Transverse colon (tissue), 4 donors: ENCODE results near the gene KRT5. TPM values are rescaled to one million over a fixed set of nuclear protein-coding genes. Genes with fewer than 3 reads are reported as not detected.
"Not testable (repeated sequence)": the region's sequence is repeated elsewhere in the genome, so short reads cannot be mapped to it uniquely, and the experiment has no call there.

Source experiments
- DNase-seq: peaks from one replicate; pipeline ENCODE4 v3.0.0-alpha.2; 2019
- H3K27ac ChIP-seq, 4 donors: fragments of 200-600 bp; sonication (generic); 2 replicates each; pipeline ENCODE4 v1.5.1; 2016 to 2018; ENCODE audit warnings: inconsistent platforms in 4 of 4
- H3K27me3 ChIP-seq: fragments of 200-600 bp; sonication (generic); 2 replicates; pipeline ENCODE4 v1.5.1; 2017; ENCODE audit warnings: inconsistent platforms
- H3K36me3 ChIP-seq, 4 donors: fragments of 200-600 bp; sonication (generic); 2 replicates each; pipeline ENCODE4 v1.5.1; 2017 to 2019; ENCODE audit warnings: inconsistent platforms in 4 of 4
- H3K4me1 ChIP-seq, 4 donors: fragments of 200-600 bp; sonication (generic); 2 replicates each; pipeline ENCODE4 v1.5.1; 2017 to 2020; ENCODE audit warnings: inconsistent platforms in 4 of 4
- H3K4me3 ChIP-seq, 4 donors: fragments of 200-600 bp; sonication (generic); 1 replicate in 1 of 4; 2 replicates in 3 of 4; pipeline versions ENCODE4 v1.5.1 to v1.6.1; 2017 to 2019; ENCODE audit warnings: inconsistent platforms in 4 of 4
- H3K9me3 ChIP-seq, 2 donors: fragments of 200-600 bp; sonication (generic); 2 replicates each; pipeline ENCODE4 v1.5.1; 2017 to 2019; ENCODE audit warnings: inconsistent platforms in 2 of 2
- EP300 ChIP-seq: sonication (generic); formaldehyde crosslinking; IDR thresholded peaks from one replicate; pipeline ENCODE4 v1.6.1; 2017; ENCODE audit warnings: antibody characterized with exemption, low read depth
- POLR2A ChIP-seq: fragments of 450-650 bp; IDR thresholded peaks from one replicate; pipeline ENCODE4 v1.6.1; 2016; ENCODE audit warnings: antibody characterized with exemption, mild to moderate bottlenecking, moderate library complexity
- POLR2AphosphoS5 ChIP-seq, 3 donors: sonication (generic); formaldehyde crosslinking; IDR thresholded peaks; one replicate each; pipeline ENCODE4 v1.6.1; 2016; ENCODE audit warnings: antibody characterized with exemption in 3 of 3
- WGBS, 2 donors: methylation state at CpG; one replicate each; pipeline ENCODE4 v1.1.5; 2018; ENCODE audit warnings: low coverage in 1 of 2; 5-methylcytosine and 5-hydroxymethylcytosine counted together
- in situ Hi-C, 4 donors: fragments of 200-750 bp; cut with MboI; loops; one replicate each; pipeline versions ENCODE4 v1.15.0 to v1.15.1; 2017; ENCODE audit warnings: low sequenced_read_pairs in 3 of 4, low pct_ligation_motif_present in 1 of 4, low pct_unique_long_range_greater_than_20kb in 1 of 4
- intact Hi-C: fragments of 100-400 bp; cut with DNase I; formaldehyde crosslinking; loops from one replicate; pipeline ENCODE4 v1.15.1; 2023; ENCODE audit warnings: low total_unique reads
- total RNA-seq, 4 donors: library from RNA; depleted of rRNA; stranded (reverse); fragments of >200 nt; gene quantifications; one replicate each; pipeline ENCODE4 v1.1.0, GENCODE V29; 2016
- TF ChIP-seq, protein P1 (sequence below), 5 experiments: fragments of 200-600 bp in 3 of 5; fragments of 450-650 bp in 2 of 5; sonication (generic) in 3 of 5; IDR thresholded peaks; 1 replicate in 2 of 5; 2 replicates in 3 of 5; pipeline ENCODE4 v1.5.1; 2016 to 2017; ENCODE audit warnings: antibody characterized with exemption in 5 of 5, inconsistent platforms in 3 of 5, mild to moderate bottlenecking in 2 of 5, moderate library complexity in 1 of 5

The KRT5 gene
- total RNA-seq, 4 donors from 2014 or later, result not detected

DNA sequence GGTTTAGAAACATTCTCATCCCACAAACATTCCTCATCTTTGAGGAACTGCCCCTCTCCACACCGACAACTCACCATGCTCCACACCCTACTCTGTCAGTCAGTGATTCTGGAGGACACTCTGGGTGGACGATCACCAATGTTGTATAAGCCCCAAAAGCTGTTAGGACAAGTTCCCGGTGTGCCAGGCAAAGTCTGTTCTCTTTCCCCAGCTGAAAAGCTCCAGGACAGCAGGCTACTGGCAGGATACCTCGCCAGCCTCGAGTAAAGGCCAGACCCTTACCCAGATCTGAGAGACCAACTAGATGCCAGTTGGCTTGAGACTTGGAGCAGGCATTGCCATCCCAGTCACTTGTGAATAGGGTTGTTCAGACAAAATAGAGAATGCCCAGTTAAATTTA, 12.0 kb downstream of the KRT5 start:
- no peak for TF ChIP-seq POLR2AphosphoS5 (IDR thresholded peaks at IDR 0.05)
- TF ChIP-seq EP300, result no peak
- no peak for TF ChIP-seq POLR2A
- TF ChIP-seq, protein P1, sequence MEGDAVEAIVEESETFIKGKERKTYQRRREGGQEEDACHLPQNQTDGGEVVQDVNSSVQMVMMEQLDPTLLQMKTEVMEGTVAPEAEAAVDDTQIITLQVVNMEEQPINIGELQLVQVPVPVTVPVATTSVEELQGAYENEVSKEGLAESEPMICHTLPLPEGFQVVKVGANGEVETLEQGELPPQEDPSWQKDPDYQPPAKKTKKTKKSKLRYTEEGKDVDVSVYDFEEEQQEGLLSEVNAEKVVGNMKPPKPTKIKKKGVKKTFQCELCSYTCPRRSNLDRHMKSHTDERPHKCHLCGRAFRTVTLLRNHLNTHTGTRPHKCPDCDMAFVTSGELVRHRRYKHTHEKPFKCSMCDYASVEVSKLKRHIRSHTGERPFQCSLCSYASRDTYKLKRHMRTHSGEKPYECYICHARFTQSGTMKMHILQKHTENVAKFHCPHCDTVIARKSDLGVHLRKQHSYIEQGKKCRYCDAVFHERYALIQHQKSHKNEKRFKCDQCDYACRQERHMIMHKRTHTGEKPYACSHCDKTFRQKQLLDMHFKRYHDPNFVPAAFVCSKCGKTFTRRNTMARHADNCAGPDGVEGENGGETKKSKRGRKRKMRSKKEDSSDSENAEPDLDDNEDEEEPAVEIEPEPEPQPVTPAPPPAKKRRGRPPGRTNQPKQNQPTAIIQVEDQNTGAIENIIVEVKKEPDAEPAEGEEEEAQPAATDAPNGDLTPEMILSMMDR (IDR thresholded peaks at IDR 0.05), result no peak
- in situ Hi-C loops (loop anchor here in 1 of 4 donors (10.0 kb wide), 1 partner anchor 113 kb away; no protein-coding TSS in a partner anchor), intact Hi-C loops (no loop called here)
- WGBS, 2 donors, result 52 to 74% methylated on average over 2 to 5 of the region's 5 CpGs
- H3K27ac ChIP-seq, result no peak overlapping the region
- peaks cover 0 to 9% of the 10 kb centered on the region in 2 donors for H3K9me3 ChIP-seq
- DNase-seq, result no peak
- H3K27me3 ChIP-seq, result peaks cover 25% of the 10 kb centered on the region
- H3K4me3 ChIP-seq, result no peak overlapping the region
- peaks cover 0 to 3% (median 0%) of the 10 kb centered on the region in 4 donors for H3K4me1 ChIP-seq
- no peaks in the 10 kb centered on the region for H3K36me3 ChIP-seq

DNA sequence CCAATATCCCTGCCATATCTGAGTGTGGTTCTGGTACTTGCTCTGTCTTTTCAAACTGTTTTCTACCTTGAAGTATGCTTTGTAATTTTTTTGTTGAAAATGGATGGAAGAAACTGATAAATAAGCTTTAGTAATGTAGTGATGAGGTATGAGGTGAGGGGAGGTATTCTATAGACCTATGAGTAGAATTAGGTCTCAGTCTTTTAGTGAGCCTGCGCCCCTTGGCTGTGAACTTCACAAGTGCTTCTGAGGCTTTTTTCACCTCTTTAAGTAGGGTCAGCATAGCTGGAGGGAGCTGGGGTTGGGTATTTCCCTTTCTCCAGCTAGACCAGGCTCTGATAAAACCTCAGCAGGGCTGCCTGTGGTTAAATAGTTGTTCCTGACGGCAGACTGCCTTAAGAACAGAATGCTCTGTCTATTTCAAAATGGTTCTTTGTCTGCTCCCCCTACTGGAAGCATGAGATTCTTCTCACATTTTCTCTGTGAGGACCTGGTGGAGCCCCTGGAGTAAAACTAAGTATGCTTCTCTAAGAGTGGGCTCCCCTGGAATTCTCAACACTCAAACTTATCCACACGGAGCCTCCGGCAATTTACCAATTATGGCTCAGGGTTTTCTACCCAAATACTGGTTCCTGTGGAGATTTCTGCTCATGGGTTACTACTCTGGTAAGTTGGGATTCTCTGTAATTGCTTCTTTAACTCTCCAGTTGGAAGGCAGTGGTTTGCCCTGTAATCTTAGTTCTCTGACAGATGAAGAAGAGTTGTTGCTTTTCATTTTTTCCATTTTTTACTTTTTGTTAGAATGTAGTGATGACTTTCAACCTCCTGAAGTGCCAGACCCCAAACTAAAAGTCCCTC, 13.1 kb downstream of the KRT5 start:
- DNase-seq, result no peak

GRCh38 chr12:52502877-52503276, 17.3 kb downstream of the KRT5 start:
- DNase-seq, result no peak
- no peak overlapping the region for H3K4me3 ChIP-seq
- H3K36me3 ChIP-seq, result no peaks in the 10 kb centered on the region
- no peak overlapping the region for H3K27ac ChIP-seq
- 89 to 92% methylated on average over 1 of the region's 1 CpG for WGBS, 2 donors
- TF ChIP-seq EP300 (no peak), POLR2A (no peak), POLR2AphosphoS5 (IDR thresholded peaks at IDR 0.05) (no peak)
- TF ChIP-seq, protein P1 (IDR thresholded peaks at IDR 0.05), result no peak
- peaks cover 0 to 3% (median 0%) of the 10 kb centered on the region in 4 donors for H3K4me1 ChIP-seq
- in situ Hi-C loops, result loop anchor here in 1 of 4 donors (10.0 kb wide), 1 partner anchor 108 kb away; no protein-coding TSS in a partner anchor
- no peaks in the 10 kb centered on the region for H3K9me3 ChIP-seq
- H3K27me3 ChIP-seq, result peaks cover 10% of the 10 kb centered on the region
- intact Hi-C loops, result no loop called here

More for the DNA sequence above, 13.1 kb downstream of the KRT5 start:
- in situ Hi-C loops (loop anchor here in 1 of 4 donors (10.0 kb wide), 1 partner anchor 112 kb away; no protein-coding TSS in a partner anchor), intact Hi-C loops (no loop called here)
- peaks cover 0 to 3% (median 0%) of the 10 kb centered on the region in 4 donors for H3K4me1 ChIP-seq
- 34 to 71% methylated on average over 1 to 4 of the region's 4 CpGs for WGBS, 2 donors
- H3K9me3 ChIP-seq, result peaks cover 0 to 9% of the 10 kb centered on the region in 2 donors
- no peaks in the 10 kb centered on the region for H3K36me3 ChIP-seq
- no peak overlapping the region for H3K27ac ChIP-seq
- H3K27me3 ChIP-seq, result peaks cover 25% of the 10 kb centered on the region
- TF ChIP-seq, protein P1 (IDR thresholded peaks at IDR 0.05), result peak; percentile 47 to 55 (median 52)
- TF ChIP-seq POLR2A (no peak), POLR2AphosphoS5 (IDR thresholded peaks at IDR 0.05) (no peak)
- H3K4me3 ChIP-seq, result no peak overlapping the region

GRCh38 chr12:52501490-52501889, 18.7 kb downstream of the KRT5 start:
- no peak overlapping the region for H3K4me3 ChIP-seq
- intact Hi-C loops (no loop called here), in situ Hi-C loops (loop anchor here in 1 of 4 donors (10.0 kb wide), 1 partner anchor 107 kb away; no protein-coding TSS in a partner anchor)
- no peaks in the 10 kb centered on the region for H3K9me3 ChIP-seq
- WGBS, 2 donors, result 55 to 84% methylated on average over 7 of the region's 7 CpGs
- no peaks in the 10 kb centered on the region for H3K4me1 ChIP-seq
- no peak for DNase-seq
- no peak overlapping the region for H3K27ac ChIP-seq
- H3K27me3 ChIP-seq, result peaks cover 5% of the 10 kb centered on the region
- H3K36me3 ChIP-seq, result no peaks in the 10 kb centered on the region
- TF ChIP-seq POLR2AphosphoS5 (IDR thresholded peaks at IDR 0.05) (no peak), POLR2A (no peak), EP300 (no peak)
- TF ChIP-seq, protein P1 (IDR thresholded peaks at IDR 0.05), result no peak

GRCh38 chr12:52500574-52500973, 19.6 kb downstream of the KRT5 start:
- in situ Hi-C loops, result loop anchor here in 1 of 4 donors (10.0 kb wide), 1 partner anchor 106 kb away; no protein-coding TSS in a partner anchor
- H3K4me3 ChIP-seq, intact Hi-C loops: not testable (repeated sequence)

More at GRCh38 chr12:52500574-52500973, 19.6 kb downstream of the KRT5 start:
- not testable (repeated sequence) for H3K36me3 ChIP-seq, H3K27ac ChIP-seq, H3K4me1 ChIP-seq, DNase-seq, H3K9me3 ChIP-seq, H3K27me3 ChIP-seq
- WGBS, 2 donors, result 73 to 86% methylated on average over 4 to 6 of the region's 6 CpGs
